ENCODE results near the gene ZSCAN21. TPM values are rescaled to one million over a fixed set of nuclear protein-coding genes. Genes with fewer than 3 reads are reported as not detected.

The ZSCAN21 gene
- total and polyA plus RNA-seq, 2 of the 4 experiments (the other 2 are of a cell fraction): 11.5 to 13.3 TPM

GRCh38 chr7:100079024-100079560 is 29.5 kb downstream of the ZSCAN21 start:
- H3K4ac ChIP-seq (ENCODE audit: low read depth, low read length): no peak overlapping the region
- H3K27me3 ChIP-seq (ENCODE audit: control insufficient read depth, insufficient read depth, low read length): no peaks in the 10 kb centered on the region
- DNase-seq: no peak
- H3K9ac ChIP-seq (ENCODE audit: low read depth, low read length): no peak overlapping the region
- no peak overlapping the region for H2BK5ac ChIP-seq (ENCODE audit: low read depth, low read length, poor library complexity, severe bottlenecking)
- H4K91ac ChIP-seq (ENCODE audit: insufficient read depth, low read depth, low read length): no peak overlapping the region
- H3K27ac ChIP-seq (ENCODE audit: insufficient read depth, low read length): no peak overlapping the region
- intact Hi-C loops (cut with micrococcal nuclease) (no loop called here), dilution Hi-C loops (cut with HindIII; ENCODE audit: low sequenced_read_pairs, unreplicated experiment) (no loop called here), in situ Hi-C loops (cut with MboI; ENCODE audit: low sequenced_read_pairs) (no loop called here)
- H3K18ac ChIP-seq (ENCODE audit: low read depth, low read length): no peak overlapping the region
- H3K56ac ChIP-seq (ENCODE audit: extremely low read depth, insufficient read depth, low read length): no peak overlapping the region
- no peak for ATAC-seq (ENCODE audit: low read depth)
- no peak overlapping the region for H3K14ac ChIP-seq (replicated peaks; ENCODE audit: low read depth, low read length)
- H2AK9ac ChIP-seq (replicated peaks; ENCODE audit: low read depth, low read length, poor library complexity): no peak overlapping the region
- no peak overlapping the region for H4K5ac ChIP-seq (ENCODE audit: low read depth, low read length)
- BruUV-seq (replicated peaks): no TSS peak
- peaks cover 19% of the 10 kb centered on the region for H3K9me3 ChIP-seq (ENCODE audit: control insufficient read depth, insufficient read depth, low read length)
- ChIA-PET CTCF (no interaction called here), POLR2A (ENCODE audit: unreplicated experiment) (interaction anchor here (0.6 kb wide), 1 partner anchor 12 kb away, joined by 4 read pairs; no protein-coding TSS in a partner anchor)
- no peak overlapping the region for H2BK15ac ChIP-seq (ENCODE audit: low read depth, low read length)
- H3K4me2 ChIP-seq (ENCODE audit: low read depth, low read length): no peak overlapping the region; the same call in 1 of the 2 replicates
- TF ChIP-seq RCOR1 (IDR thresholded peaks at IDR 0.05; ENCODE audit: insufficient replicate concordance, low read length) (no peak), CEBPB (IDR thresholded peaks at IDR 0.05; ENCODE audit: low read depth, low read length) (no peak), SMC3 (IDR thresholded peaks at IDR 0.05; ENCODE audit: low read depth, low read length) (no peak), RFX5 (IDR thresholded peaks at IDR 0.05; ENCODE audit: low read depth, low read length) (no peak), MAFK (IDR thresholded peaks at IDR 0.05; ENCODE audit: low read depth, low read length) (no peak), CHD1 (IDR thresholded peaks at IDR 0.05; ENCODE audit: low read depth, low read length) (no peak), BHLHE40 (IDR thresholded peaks at IDR 0.05; ENCODE audit: low read depth, low read length) (no peak), RAD21 (IDR thresholded peaks at IDR 0.05; ENCODE audit: low read length) (no peak), MXI1 (IDR thresholded peaks at IDR 0.05; ENCODE audit: borderline replicate concordance, low read depth, low read length) (no peak), FOS (IDR thresholded peaks at IDR 0.05; ENCODE audit: low read depth, low read length) (no peak), MAZ (IDR thresholded peaks at IDR 0.05; ENCODE audit: borderline replicate concordance, low read depth, low read length) (no peak), POLR2A (IDR thresholded peaks at IDR 0.05; ENCODE audit: low read depth, low read length) (no peak), CTCF (conservative IDR thresholded peaks at IDR 0.05; ENCODE audit: low read depth, low read length) (no peak), NFE2L2 (IDR thresholded peaks at IDR 0.05; ENCODE audit: low read depth, low read length) (no peak)
- TF ChIP-seq, protein P1, sequence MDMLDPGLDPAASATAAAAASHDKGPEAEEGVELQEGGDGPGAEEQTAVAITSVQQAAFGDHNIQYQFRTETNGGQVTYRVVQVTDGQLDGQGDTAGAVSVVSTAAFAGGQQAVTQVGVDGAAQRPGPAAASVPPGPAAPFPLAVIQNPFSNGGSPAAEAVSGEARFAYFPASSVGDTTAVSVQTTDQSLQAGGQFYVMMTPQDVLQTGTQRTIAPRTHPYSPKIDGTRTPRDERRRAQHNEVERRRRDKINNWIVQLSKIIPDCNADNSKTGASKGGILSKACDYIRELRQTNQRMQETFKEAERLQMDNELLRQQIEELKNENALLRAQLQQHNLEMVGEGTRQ (IDR thresholded peaks at IDR 0.05; ENCODE audit: low read depth, low read length): no peak
- TF ChIP-seq, protein P2, sequence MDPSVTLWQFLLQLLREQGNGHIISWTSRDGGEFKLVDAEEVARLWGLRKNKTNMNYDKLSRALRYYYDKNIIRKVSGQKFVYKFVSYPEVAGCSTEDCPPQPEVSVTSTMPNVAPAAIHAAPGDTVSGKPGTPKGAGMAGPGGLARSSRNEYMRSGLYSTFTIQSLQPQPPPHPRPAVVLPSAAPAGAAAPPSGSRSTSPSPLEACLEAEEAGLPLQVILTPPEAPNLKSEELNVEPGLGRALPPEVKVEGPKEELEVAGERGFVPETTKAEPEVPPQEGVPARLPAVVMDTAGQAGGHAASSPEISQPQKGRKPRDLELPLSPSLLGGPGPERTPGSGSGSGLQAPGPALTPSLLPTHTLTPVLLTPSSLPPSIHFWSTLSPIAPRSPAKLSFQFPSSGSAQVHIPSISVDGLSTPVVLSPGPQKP (IDR thresholded peaks at IDR 0.05; ENCODE audit: borderline replicate concordance, low read depth, low read length): no peak
- H3K4me3 ChIP-seq (ENCODE audit: insufficient read depth, low read depth, low read length): no peak overlapping the region
- peaks cover 48% of the 10 kb centered on the region for H3K36me3 ChIP-seq (ENCODE audit: control insufficient read depth, insufficient read depth, low read length)
- H3K9me1 ChIP-seq (ENCODE audit: insufficient read depth, low read length): peaks cover 9% of the 10 kb centered on the region
- peaks cover 17 to 52% of the 10 kb centered on the region in 2 experiments for H3K79me1 ChIP-seq (ENCODE audit: low read depth in 1 of 2, low read length in 2 of 2)
- peaks cover 6% of the 10 kb centered on the region; the same call in 1 of the 2 replicates for H3K4me1 ChIP-seq (ENCODE audit: control insufficient read depth, insufficient read depth, low read length)
- H2BK120ac ChIP-seq (ENCODE audit: low read depth, low read length): no peak overlapping the region
- H2AFZ ChIP-seq (replicated peaks; ENCODE audit: low read length, poor library complexity): no peak overlapping the region
- no peak overlapping the region; a peak in 1 of 4 replicates for H4K8ac ChIP-seq (ENCODE audit: low read depth in 2 of 2, low read length in 2 of 2)
- whole genome bisulfite sequencing, 2 experiments (ENCODE audit: extremely low coverage in 2 of 2, insufficient read length in 1 of 2): 100% methylated on average over 2 of the region's 7 CpGs; no CpG with 5 or more reads in 1 of the 2 experiments
- no peak overlapping the region for H2AK5ac ChIP-seq (ENCODE audit: low read depth, low read length)
- no peak overlapping the region for H3K23ac ChIP-seq (ENCODE audit: low read depth, low read length)
- H2BK20ac ChIP-seq (ENCODE audit: low read depth, low read length): no peak overlapping the region
- H4K20me1 ChIP-seq (ENCODE audit: insufficient read depth, low read length): peaks cover 21% of the 10 kb centered on the region

Data from IMR-90 (cell line).